ENCODE results near the gene PFKM. TPM values are rescaled to one million over a fixed set of nuclear protein-coding genes. Genes with fewer than 3 reads are reported as not detected.

The PFKM gene
- total and polyA plus RNA-seq, 9 of the 15 experiments (the other 6 are each of a cell fraction or from before 2014, with no cell fraction given), result 16.5 to 39.9 (median 31.7) TPM

DNA sequence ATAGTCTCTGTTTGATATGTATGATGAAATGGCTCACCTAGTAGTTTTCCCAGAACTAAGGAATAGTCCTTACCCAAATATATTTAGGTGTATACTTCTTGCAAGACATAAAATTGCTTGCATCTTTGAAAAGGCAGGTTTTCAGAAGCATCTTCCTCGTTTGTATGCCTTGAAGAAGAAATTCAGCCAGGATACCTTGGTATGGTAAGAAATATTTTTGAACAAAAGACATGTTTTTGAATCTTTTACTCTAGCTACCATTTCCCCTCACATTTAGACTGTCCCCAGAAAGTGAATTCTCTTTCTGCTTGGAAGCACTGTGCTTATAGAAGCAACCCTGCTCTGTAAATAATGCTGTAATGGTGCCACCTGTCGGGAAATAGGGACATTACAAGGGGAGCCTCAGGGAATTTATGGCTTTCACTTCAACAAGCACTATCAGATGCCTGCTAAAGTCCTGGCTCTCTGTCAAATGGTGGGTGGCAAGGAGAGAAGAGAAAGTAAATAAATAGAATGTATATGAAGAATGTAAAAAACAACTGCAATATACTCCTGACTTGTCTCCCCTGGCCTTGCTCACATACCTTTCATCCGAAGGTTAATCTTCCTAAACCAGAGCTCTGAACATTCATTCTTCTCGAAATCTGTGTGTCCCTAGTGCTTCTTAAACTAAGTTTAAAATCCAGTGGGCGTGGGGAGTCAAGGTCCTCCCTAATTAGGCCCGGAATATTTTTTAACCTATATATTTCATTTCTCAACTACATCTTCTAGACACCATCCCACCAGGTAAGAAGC is 70.4 kb downstream of the PFKM start (continued):
- TF ChIP-seq, protein P1, sequence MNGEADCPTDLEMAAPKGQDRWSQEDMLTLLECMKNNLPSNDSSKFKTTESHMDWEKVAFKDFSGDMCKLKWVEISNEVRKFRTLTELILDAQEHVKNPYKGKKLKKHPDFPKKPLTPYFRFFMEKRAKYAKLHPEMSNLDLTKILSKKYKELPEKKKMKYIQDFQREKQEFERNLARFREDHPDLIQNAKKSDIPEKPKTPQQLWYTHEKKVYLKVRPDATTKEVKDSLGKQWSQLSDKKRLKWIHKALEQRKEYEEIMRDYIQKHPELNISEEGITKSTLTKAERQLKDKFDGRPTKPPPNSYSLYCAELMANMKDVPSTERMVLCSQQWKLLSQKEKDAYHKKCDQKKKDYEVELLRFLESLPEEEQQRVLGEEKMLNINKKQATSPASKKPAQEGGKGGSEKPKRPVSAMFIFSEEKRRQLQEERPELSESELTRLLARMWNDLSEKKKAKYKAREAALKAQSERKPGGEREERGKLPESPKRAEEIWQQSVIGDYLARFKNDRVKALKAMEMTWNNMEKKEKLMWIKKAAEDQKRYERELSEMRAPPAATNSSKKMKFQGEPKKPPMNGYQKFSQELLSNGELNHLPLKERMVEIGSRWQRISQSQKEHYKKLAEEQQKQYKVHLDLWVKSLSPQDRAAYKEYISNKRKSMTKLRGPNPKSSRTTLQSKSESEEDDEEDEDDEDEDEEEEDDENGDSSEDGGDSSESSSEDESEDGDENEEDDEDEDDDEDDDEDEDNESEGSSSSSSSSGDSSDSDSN (IDR thresholded peaks at IDR 0.05; ENCODE audit: borderline replicate concordance in 1 of 2, low read depth in 2 of 2, low read length in 2 of 2), result no peak
- TF ChIP-seq SMC3 (conservative IDR thresholded peaks at IDR 0.05; ENCODE audit: insufficient read depth, low read depth, low read length) (peak; percentile 75), ZC3H11A (IDR thresholded peaks at IDR 0.05; ENCODE audit: low read depth, low read length) (peak; percentile 24; the same call in 1 of the 2 replicates), TGIF2 (CRISPR knock-in tag; IDR thresholded peaks at IDR 0.05) (no peak), MTA1 (IDR thresholded peaks at IDR 0.05; ENCODE audit: borderline replicate concordance) (no peak), NFATC3 (IDR thresholded peaks at IDR 0.05) (no peak), KLF1 (tag; IDR thresholded peaks at IDR 0.05) (no peak), HDGF (IDR thresholded peaks at IDR 0.05) (no peak), ZNF24 (IDR thresholded peaks at IDR 0.05) (no peak), NR4A1 (CRISPR knock-in tag; IDR thresholded peaks at IDR 0.05) (no peak), NR4A1 (tag; IDR thresholded peaks at IDR 0.05) (no peak), TEAD2 (tag; IDR thresholded peaks at IDR 0.05) (peak; percentile 31; the same call in 1 of the 2 replicates), ZNF830 (CRISPR knock-in tag; IDR thresholded peaks at IDR 0.05) (no peak), MEIS2 (IDR thresholded peaks at IDR 0.05; ENCODE audit: partially characterized antibody) (peak; percentile 29)
- TF ChIP-seq, protein P2, sequence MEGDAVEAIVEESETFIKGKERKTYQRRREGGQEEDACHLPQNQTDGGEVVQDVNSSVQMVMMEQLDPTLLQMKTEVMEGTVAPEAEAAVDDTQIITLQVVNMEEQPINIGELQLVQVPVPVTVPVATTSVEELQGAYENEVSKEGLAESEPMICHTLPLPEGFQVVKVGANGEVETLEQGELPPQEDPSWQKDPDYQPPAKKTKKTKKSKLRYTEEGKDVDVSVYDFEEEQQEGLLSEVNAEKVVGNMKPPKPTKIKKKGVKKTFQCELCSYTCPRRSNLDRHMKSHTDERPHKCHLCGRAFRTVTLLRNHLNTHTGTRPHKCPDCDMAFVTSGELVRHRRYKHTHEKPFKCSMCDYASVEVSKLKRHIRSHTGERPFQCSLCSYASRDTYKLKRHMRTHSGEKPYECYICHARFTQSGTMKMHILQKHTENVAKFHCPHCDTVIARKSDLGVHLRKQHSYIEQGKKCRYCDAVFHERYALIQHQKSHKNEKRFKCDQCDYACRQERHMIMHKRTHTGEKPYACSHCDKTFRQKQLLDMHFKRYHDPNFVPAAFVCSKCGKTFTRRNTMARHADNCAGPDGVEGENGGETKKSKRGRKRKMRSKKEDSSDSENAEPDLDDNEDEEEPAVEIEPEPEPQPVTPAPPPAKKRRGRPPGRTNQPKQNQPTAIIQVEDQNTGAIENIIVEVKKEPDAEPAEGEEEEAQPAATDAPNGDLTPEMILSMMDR (IDR thresholded peaks at IDR 0.05 in 2 of 3, conservative IDR thresholded peaks at IDR 0.05 in 1 of 3; ENCODE audit: insufficient read depth in 2 of 3, low read depth in 1 of 3, low read length in 3 of 3), result peak; percentile 78 to 90 (median 81)
- TF ChIP-seq, protein P3, sequence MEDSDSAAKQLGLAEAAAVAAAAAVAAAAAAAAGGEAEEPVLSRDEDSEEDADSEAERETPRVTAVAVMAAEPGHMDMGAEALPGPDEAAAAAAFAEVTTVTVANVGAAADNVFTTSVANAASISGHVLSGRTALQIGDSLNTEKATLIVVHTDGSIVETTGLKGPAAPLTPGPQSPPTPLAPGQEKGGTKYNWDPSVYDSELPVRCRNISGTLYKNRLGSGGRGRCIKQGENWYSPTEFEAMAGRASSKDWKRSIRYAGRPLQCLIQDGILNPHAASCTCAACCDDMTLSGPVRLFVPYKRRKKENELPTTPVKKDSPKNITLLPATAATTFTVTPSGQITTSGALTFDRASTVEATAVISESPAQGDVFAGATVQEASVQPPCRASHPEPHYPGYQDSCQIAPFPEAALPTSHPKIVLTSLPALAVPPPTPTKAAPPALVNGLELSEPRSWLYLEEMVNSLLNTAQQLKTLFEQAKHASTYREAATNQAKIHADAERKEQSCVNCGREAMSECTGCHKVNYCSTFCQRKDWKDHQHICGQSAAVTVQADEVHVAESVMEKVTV (CRISPR knock-in tag; IDR thresholded peaks at IDR 0.05), result peak; percentile 60; the same call in 1 of the 2 replicates
- TF ChIP-seq, protein P4, sequence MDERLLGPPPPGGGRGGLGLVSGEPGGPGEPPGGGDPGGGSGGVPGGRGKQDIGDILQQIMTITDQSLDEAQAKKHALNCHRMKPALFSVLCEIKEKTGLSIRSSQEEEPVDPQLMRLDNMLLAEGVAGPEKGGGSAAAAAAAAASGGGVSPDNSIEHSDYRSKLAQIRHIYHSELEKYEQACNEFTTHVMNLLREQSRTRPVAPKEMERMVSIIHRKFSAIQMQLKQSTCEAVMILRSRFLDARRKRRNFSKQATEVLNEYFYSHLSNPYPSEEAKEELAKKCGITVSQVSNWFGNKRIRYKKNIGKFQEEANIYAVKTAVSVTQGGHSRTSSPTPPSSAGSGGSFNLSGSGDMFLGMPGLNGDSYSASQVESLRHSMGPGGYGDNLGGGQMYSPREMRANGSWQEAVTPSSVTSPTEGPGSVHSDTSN (CRISPR knock-in tag; IDR thresholded peaks at IDR 0.05; ENCODE audit: low read depth), result no peak
- TF ChIP-seq, protein P4 (tag; conservative IDR thresholded peaks at IDR 0.05; ENCODE audit: low read depth), result peak; percentile 58
